ENCODE results near the gene DUSP22.
"Not testable (repeated sequence)": the region's sequence is repeated elsewhere in the genome, so short reads cannot be mapped to it uniquely, and the experiment has no call there.

Gene DUSP22

GRCh38 chr6:280775-281468 is 11.4 kb upstream of the DUSP22 start:
- DNase-seq: no peak

- DNase-seq: no peak
Observed at GRCh38 chr6:281469-282103, 10.7 kb upstream of the DUSP22 start.

GRCh38 chr6:282177-282866 is 10.0 kb upstream of the DUSP22 start:
- no peak for DNase-seq

GRCh38 chr6:282867-283416 is 9.3 kb upstream of the DUSP22 start:
- no peak for DNase-seq

GRCh38 chr6:284486-284885 is 7.8 kb upstream of the DUSP22 start:
- no peak for DNase-seq

- DNase-seq: no peak
Observed at GRCh38 chr6:285030-285771, 7.1 kb upstream of the DUSP22 start.

- DNase-seq: not testable (repeated sequence)
Observed at GRCh38 chr6:285902-286301, 6.4 kb upstream of the DUSP22 start.

GRCh38 chr6:286681-287488 is 5.4 kb upstream of the DUSP22 start:
- no peak for DNase-seq

- no peak for DNase-seq
Observed at GRCh38 chr6:287489-287860, 4.8 kb upstream of the DUSP22 start.

GRCh38 chr6:288866-289265 is 3.4 kb upstream of the DUSP22 start:
- no peak for DNase-seq

GRCh38 chr6:290111-290922 is 2.0 kb upstream of the DUSP22 start:
- DNase-seq: no peak

GRCh38 chr6:291204-291696 is 1.0 kb upstream of the DUSP22 start:
- DNase-seq: no peak

GRCh38 chr6:292506-293192 is 362 bp downstream of the DUSP22 start:
- DNase-seq: peak; percentile 85

- peak; percentile 59 for DNase-seq
Observed at GRCh38 chr6:293193-294174, 1.2 kb downstream of the DUSP22 start.

GRCh38 chr6:294656-295565 is 2.6 kb downstream of the DUSP22 start:
- no peak for DNase-seq

GRCh38 chr6:296151-297122 is 4.2 kb downstream of the DUSP22 start:
- DNase-seq: no peak
